Left colon (tissue), 2 donors: Measurements from ENCODE around the gene PRPH. TPM values are rescaled to one million over a fixed set of nuclear protein-coding genes. Genes with fewer than 3 reads are reported as not detected.
"Not testable (repeated sequence)": the region's sequence is repeated elsewhere in the genome, so short reads cannot be mapped to it uniquely, and the experiment has no call there.

Experiments
- ATAC-seq: fragments of 200-7000 bp; cut with Tn5 transposase; one replicate; pipeline ENCODE4 v1.9.1; 2020; ENCODE audit warnings: mild to moderate bottlenecking, moderate library complexity
- DNase-seq, 2 donors: peaks; one replicate each; pipeline ENCODE4 v3.0.0-alpha.2; 2020
- intact Hi-C, 2 donors: fragments of 100-400 bp; cut with DNase I in 1 of 2; cut with micrococcal nuclease in 1 of 2; formaldehyde crosslinking; loops; one replicate each; pipeline versions ENCODE4 v1.11.2 to v1.14.0; 2022; cut with DNase I, micrococcal nuclease
- total RNA-seq, 2 donors: library from RNA; stranded (reverse); fragmentation: NEBNext Ultra II Directional; extraction: Animal tissue kit (Norgen Biotek cat#: 25700); gene quantifications; one replicate each; pipeline ENCODE4 v1.2.1, GENCODE V29; 2021
- donor health status: DM: no; HTN: no; CAD: no.
- donor health status: DM: yes; HTN: yes; CAD: no.

PRPH gene
- total RNA-seq, 2 donors from 2014 or later, result 5.5 to 14.3 TPM

- ATAC-seq, result no peak
- intact Hi-C loops, result no loop called here
- DNase-seq, result no peak
Observed at GRCh38 chr12:49273726-49274395, 21.1 kb upstream of the PRPH start.

GRCh38 chr12:49274396-49275069 lies 20.4 kb upstream of the PRPH start:
- ATAC-seq (no peak), DNase-seq (no peak)
- intact Hi-C loops, result no loop called here

DNA sequence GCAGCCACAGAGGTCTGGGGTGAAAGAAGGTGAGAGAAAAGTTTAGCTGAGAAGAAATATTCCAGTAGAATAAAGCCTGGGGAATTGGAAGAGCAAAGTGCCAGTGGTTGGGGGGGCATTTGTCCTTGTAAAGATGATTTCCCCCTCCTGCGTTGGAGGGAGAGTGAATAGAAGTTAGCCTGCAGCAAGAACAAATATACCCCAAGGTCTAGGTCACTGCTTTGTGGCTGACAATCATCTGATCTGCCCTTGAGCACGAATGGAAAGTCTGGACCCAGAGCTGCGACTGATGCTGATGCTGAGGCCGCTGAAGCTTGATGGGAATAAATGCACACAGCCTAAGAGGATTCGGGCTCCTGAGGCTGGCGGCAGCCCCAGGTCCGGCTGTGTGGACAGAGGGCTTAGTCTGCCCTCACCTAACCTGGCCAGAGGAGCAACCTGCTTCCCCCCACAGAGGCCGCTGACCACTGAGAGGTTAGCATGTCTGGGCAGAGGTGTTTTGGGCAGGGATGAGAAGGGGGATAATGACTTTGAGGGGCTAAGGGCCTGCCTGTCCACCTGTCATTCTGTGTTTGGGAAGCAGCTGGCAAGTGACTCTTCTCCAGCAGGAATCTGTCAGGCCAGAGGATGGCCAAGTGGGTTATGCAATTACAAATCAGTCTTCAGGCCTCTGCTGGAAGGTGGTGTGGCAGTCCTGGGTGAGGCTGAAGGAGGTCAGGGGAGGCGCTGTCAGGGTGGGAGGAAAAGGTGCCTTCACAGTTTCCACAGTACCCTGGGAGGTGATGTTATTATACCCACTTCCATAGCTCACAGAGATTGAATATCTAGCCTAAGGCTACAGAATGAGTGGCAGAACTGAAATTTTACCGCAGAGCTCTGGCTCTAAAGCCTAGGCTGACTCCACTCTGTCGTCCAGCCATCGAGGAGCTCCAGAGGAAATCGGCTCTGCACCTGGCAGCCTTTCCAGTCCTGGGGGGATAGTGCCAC lies 18.4 kb upstream of the PRPH start:
- ATAC-seq (no peak), DNase-seq (no peak)
- intact Hi-C loops, result no loop called here

- intact Hi-C loops, result no loop called here
- ATAC-seq (no peak), DNase-seq (no peak)
Observed at GRCh38 chr12:49277466-49277865, 17.5 kb upstream of the PRPH start.

GRCh38 chr12:49279706-49280159 lies 15.2 kb upstream of the PRPH start:
- intact Hi-C loops, result no loop called here
- DNase-seq, result peak; percentile 29 to 55
- peak; percentile 88 for ATAC-seq

- DNase-seq, intact Hi-C loops, ATAC-seq: not testable (repeated sequence)
Observed at GRCh38 chr12:49280545-49280944, 14.4 kb upstream of the PRPH start.

DNA sequence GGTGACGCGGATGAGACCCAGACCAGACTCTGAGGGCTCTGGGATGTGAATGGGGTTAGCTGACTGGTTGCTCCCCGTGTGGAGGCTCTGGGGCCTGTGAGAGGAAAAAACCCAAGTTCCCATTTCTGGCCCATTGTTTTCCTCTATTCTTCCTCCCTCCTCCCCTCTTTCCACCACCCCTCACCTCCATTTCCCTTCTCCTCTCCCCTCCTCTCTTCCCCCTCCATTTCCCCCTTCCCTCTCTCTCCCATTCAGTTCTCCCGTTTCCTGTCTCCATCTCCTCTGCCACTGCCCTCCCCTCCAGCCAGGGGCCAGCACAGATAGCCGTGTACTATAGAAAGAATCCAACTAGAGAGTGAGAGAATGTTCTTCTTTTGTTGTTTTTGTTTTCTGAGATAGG lies 12.6 kb upstream of the PRPH start:
- intact Hi-C loops, result no loop called here
- no peak for DNase-seq
- ATAC-seq, result no peak

GRCh38 chr12:49282740-49283375 lies 12.1 kb upstream of the PRPH start:
- ATAC-seq, DNase-seq, intact Hi-C loops: not testable (repeated sequence)

DNA sequence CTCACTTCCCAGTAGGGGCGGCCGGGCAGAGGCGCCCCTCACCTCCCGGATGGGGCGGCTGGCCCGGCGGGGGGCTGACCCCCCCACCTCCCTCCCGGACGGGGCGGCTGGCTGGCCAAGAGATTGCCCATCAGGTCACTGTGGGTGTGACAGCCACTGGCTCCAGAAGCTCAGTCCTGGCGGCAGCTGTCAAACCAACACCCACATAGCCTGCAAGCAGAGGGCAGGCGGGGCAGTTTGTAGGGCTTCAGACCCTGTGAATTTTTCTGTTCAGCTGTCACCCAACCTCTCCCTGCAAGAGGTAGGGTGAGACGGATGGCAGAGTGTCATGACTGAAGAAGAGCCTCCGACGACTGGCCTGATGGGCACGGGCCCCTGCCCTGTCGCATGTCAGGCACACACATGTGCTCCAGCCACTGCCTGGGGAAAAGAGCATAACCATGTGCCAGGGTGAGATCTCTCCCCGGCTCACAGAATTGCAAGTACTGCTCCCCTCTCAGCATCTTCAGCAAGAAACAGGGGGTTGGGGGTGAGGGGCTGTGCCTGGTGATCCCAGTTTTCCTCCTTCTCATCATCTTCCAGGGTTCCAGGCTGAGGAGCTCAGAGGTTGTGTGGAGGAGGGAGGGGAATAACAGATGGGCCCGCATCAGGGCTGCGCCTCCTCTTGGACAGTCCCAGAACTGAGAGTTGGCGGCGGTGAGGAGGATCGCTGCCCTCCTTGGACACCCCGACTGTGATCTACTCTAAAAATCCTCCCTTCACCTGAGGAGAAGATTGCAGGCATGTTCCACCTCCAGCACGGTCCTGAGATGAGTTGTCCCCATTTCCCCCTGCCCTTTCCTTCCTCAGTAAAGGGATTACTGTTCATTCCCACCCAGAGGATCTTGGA lies 11.2 kb upstream of the PRPH start:
- ATAC-seq (no peak), DNase-seq (no peak)
- intact Hi-C loops, result no loop called here

DNA sequence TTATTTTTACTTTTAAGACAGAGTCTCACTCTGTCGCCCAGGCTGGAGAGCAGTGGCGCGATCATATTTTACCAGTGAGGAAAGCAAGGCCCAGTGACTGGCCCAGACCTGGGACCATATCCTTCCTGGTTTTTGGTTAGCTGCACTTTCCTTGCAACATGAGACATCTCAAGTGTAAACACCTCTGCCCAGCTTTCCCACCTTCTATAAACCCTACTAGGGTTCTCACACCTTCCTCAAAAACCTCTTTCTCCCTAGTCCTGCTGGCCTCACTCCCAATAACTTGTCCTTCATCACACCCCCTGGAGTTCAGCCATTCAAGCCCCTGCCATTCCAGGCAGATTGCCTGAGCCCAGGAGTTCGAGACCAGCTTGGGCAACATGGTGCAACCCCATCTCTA lies 10.3 kb upstream of the PRPH start:
- DNase-seq, result no peak
- intact Hi-C loops, result loop anchor here in 1 of 2 donors (5.0 kb wide), 1 partner anchor 53 kb away; the partner anchor contains the start of gene C1QL4

DNA sequence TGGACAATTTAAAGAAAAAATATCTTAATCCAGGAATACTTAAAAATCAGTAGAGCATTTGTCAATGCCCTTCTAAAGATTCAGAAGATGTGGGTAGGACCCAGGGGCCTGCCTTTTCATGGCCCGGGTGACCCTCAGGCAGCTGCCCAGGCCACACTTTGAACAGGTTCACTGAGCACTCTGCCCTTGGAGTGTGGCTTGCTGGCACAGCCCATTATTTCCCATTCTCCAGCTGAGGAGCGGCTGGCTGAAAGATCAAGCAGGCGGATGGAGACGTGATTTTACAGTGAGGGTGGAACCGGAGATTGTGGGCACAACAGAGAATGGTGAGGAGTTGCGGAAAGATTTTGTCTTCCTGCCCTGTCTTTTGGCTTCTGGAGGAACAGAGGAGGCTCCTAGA lies 7.1 kb upstream of the PRPH start:
- DNase-seq (no peak), ATAC-seq (peak; percentile 16)
- intact Hi-C loops, result loop anchor here in 1 of 2 donors (5.0 kb wide), 1 partner anchor 49 kb away; the partner anchor contains the start of gene C1QL4

More for the DNA sequence above, 10.3 kb upstream of the PRPH start:
- no peak for ATAC-seq

GRCh38 chr12:49288412-49288853 lies 6.5 kb upstream of the PRPH start:
- peak in 1 of 2 donors; percentile 56 for DNase-seq
- peak; percentile 63 for ATAC-seq
- intact Hi-C loops, result loop anchor here in 1 of 2 donors (5.0 kb wide), 1 partner anchor 49 kb away; the partner anchor contains the start of gene C1QL4

DNA sequence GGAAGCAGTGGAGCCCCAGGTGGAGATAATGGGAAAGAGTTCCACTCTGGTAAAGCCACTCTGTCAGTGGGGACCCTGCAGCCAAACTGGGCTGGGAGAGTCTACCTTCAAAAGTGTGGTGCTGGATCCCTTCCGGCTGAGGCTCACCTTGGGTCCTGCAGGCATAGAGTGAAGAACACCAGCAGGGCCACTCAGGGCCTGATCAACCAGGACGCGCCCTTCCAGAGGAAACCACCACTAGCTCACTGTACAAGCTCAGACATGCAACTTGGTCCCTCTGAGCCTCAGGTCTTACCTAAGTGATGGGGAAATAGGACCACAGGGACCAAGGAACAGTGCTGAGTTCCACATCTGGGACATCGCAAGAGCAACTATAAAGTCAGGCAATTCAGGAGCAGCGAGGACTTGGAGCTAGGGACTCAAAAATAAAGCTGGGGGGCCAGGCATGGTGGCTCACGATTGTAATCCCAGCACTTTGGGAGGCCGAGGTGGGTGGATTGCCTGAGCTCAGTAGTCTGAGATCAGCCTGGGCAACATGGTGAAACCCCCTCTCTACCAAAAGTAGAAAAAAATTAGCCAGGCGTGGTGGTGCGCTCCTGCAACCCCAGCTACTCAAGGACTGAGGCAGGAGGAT lies 5.9 kb upstream of the PRPH start:
- no peak for ATAC-seq
- intact Hi-C loops, result loop anchor here in 1 of 2 donors (5.0 kb wide), 1 partner anchor 48 kb away; the partner anchor contains the start of gene C1QL4
- DNase-seq, result no peak

DNA sequence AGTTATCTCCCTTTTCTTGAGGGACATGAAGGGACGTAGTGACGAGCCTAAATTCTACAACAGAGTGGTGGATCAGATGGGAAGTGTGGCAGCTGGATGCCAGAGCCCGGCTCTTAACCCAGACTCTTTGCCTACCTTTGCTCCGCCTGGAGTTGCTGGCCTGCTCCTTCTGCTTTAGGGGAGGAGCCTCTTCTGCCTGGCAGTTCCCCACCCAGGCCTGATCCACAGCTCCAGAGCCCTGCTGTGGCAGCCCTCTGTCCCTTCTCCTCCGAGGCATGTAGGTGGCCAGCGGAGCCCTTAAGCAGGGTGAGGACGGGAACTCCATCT lies 2.3 kb upstream of the PRPH start:
- ATAC-seq, result peak; percentile 35
- intact Hi-C loops, result no loop called here
- no peak for DNase-seq

DNA sequence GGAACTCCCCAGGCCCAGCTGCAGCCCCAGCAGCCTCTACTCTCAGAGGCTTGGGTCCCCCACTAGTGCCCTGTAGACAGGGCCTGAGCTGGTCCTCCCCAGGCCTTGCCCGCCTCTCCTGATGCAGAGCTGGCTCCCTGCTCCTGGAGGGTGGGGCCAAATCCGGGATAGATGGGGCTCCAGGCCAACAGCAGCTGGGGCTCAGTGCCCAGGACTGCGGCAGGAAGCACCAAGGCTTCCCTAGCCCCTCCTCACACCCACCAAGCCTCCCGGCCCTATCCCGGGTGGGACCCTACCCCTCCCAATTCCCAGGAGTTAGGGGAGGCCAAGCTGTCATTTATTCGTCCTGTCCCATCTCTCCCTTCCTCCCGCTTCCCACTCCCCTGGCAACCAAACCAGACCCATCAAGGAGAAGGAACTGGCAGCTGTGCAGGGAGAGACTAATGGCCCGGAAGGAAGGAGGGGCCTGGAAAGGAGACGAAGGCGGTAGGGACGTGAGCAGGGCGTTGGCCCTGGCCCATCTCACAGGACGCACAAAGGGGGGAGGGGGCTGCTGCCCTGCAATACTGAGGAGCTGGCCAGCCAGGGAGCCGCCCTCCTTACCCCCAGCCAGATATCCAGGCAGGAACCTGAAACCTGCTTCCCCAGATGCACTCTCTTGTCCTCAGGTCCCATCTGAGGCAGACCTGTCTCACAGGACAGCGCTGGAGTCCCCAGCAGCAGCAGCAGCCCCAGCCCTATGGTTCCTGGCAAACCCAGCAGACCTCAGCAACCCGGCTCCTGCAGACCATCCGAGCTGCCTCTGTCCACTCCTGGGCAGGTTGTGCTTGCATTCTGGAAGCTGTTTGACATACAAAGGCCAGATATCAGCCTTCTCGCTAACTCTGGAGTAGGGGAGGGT lies 1.6 kb upstream of the PRPH start:
- intact Hi-C loops, result no loop called here
- ATAC-seq, result peak; percentile 31
- peak in 1 of 2 donors; percentile 25 for DNase-seq

DNA sequence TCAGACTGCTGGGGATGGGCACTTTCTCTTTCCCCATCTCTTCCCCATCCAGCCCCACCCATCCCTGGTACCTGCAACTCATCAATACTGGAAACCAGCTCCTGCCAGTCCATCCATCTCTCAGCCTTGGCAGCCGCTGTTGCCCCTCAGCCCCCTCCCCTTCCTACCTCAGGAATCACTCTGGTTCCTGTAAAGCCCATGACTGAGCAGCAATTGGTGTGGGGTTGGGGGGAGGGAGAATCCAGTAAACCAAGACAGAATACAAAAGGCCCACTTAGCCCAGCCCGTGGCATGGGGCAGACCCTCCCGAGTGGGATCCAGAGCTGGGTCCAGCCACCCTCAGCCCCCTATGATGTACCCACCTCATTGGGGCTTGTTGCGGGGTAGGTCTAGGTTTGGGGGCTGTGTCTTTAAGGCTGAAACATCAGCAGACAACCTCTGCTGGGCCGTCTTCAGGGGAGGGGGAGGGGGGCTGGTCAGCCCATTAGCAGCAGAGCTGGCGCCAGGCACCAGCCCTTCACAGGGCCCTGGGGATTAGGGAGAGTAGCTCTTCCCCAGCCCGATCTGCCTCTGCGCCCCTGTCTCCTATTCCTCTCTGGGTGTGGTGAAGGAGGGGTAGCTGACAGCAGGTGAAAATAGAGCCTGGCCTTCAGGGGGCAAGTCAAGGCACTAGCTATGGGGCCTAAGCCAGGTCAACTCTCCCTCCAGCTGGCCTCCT lies 702 bp upstream of the PRPH start:
- no peak for ATAC-seq
- intact Hi-C loops, result no loop called here
- DNase-seq, result no peak
